Astrocyte of the cerebellum (primary cell): Measurements from ENCODE around the gene HSD17B2.

Experiments used
- DNase-seq: peaks from one replicate; pipeline ENCODE4 v3.0.0-alpha.2; 2011; ENCODE audit warnings: low read depth
- H3K4me3 ChIP-seq: 2 replicates; pipeline ENCODE4 v1.5.1; 2011; ENCODE audit warnings: mild to moderate bottlenecking, low read depth, low read length, moderate library complexity
- in situ Hi-C: cut with HindIII; loops from 2 replicates; pipeline ENCODE4 v1.10.0; 2017; ENCODE audit warnings: low sequenced_read_pairs
- TF ChIP-seq, protein P1 (sequence below): IDR thresholded peaks from 2 replicates; pipeline ENCODE4 v1.5.1; 2012; ENCODE audit warnings: low read length, low read depth, moderate library complexity, mild to moderate bottlenecking; ENCODE audit errors: missing control alignments

Gene HSD17B2

DNA sequence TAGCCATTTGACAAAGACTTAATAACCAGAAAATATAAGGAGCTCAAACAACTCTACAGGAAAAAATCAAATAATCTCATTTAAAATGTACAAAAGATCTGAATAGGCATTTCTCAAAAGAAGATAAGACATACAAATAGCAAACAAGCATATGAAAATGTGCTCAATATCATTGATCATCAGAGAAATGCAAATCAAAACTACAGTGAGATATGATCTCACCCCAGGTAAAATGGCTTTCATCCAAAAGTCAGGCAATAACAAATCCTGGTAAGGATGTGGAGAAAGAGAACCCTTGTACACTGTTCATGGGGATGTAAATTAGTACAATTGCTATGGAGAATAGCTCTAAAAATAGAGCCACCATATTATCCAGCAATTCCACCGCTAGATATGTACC, 43.1 kb downstream of the HSD17B2 start:
- in situ Hi-C loops, result no loop called here
- TF ChIP-seq, protein P1, sequence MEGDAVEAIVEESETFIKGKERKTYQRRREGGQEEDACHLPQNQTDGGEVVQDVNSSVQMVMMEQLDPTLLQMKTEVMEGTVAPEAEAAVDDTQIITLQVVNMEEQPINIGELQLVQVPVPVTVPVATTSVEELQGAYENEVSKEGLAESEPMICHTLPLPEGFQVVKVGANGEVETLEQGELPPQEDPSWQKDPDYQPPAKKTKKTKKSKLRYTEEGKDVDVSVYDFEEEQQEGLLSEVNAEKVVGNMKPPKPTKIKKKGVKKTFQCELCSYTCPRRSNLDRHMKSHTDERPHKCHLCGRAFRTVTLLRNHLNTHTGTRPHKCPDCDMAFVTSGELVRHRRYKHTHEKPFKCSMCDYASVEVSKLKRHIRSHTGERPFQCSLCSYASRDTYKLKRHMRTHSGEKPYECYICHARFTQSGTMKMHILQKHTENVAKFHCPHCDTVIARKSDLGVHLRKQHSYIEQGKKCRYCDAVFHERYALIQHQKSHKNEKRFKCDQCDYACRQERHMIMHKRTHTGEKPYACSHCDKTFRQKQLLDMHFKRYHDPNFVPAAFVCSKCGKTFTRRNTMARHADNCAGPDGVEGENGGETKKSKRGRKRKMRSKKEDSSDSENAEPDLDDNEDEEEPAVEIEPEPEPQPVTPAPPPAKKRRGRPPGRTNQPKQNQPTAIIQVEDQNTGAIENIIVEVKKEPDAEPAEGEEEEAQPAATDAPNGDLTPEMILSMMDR, result no peak
- no peak for DNase-seq
- no peak overlapping the region for H3K4me3 ChIP-seq

DNA sequence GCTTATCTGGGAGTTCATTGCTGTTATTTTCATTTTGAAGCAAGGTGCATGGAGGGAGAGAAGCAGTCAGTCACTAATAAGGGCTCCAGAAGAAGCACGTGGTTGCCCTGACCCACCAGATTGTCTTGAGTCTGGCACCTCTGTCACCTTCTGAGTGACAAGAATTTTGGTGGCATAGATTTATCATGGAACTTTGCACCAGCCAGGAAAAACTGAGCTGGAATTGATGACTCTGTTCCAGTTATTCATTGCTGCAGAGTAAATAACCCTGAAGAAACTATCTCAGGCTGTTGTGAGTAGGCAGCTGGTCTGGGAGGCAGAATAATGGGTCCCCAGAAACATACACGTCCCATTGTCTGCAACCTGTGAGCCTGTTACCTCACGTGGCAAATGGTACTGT, 44.8 kb downstream of the HSD17B2 start:
- no peak overlapping the region for H3K4me3 ChIP-seq
- TF ChIP-seq, protein P1, result no peak
- DNase-seq, result no peak
- in situ Hi-C loops, result no loop called here

DNA sequence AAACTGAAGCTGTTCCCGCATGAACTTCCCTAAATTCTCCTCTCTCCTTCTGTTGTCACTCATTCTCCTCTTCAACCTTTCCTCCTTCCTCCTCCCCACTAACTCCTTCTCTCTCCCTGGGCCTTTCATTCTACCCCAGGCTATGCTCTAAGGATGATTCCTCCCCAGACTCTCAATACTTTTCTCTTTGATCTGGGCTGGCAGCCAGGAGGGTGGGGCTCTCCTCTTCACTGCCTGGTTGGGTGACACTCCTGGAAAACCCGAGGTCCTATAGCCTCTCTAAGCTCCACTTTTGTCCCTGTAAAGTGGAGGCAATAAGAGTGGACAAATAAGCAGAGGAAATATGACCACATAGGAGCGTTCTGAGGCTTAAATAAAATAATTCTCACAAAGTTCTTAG, 46.2 kb downstream of the HSD17B2 start:
- no peak for DNase-seq
- TF ChIP-seq, protein P1, result no peak
- in situ Hi-C loops, result no loop called here
- H3K4me3 ChIP-seq, result no peak overlapping the region

DNA sequence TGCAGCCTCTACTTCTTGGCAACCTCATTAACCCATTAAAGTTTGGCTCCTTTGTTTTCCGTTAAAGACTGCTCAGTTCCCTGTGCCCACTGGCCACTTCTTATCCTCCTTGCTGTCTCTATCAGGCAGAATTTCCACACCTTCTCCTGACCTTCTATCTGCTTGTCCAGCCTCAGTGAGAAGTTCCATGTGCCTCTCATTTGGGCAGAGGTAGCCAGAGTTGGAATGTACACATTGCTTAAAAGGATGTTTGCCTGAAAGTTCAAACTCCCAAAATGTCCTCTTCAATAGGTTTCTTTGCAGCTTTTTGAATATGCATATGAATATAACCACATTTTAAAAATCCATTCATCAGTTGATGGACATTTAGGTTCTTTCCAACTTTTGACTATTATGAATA, 47.0 kb downstream of the HSD17B2 start:
- in situ Hi-C loops, result no loop called here
- TF ChIP-seq, protein P1, result no peak
- DNase-seq, result no peak
- no peak overlapping the region for H3K4me3 ChIP-seq

DNA sequence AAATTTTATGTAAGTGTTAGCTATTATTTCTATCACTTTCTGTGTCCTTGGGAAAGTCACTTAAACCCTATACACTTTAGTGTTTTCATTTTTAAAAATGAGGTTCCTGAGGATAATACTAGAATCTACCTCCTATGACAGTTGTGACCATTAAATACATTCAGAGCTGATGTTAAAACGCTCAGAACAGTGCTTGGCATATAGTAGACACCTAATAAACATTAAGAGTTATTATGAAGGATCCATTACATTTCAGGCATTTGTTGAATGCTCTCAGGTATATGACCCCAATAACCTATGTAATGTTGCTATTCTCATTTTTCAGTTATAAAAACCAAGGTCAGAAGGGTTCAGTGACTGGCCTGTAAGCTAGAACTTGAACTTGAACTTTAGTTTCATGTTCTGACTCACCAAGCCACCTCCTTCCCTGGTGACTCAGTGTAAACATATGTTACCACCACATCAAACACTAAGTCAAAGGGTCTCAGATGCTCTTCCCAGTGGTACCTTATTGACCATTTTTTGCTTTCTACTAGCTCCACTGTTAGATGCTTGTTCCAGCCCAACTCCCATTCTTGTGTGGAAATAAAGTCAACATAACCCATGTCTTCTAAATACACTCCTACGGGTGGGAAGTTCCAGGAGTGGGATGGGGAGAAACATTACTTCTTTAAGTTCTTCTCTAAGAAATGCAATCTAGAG, 47.6 kb downstream of the HSD17B2 start:
- in situ Hi-C loops, result no loop called here
- no peak overlapping the region for H3K4me3 ChIP-seq
- peak; percentile 35 for DNase-seq
- TF ChIP-seq, protein P1, result no peak

DNA sequence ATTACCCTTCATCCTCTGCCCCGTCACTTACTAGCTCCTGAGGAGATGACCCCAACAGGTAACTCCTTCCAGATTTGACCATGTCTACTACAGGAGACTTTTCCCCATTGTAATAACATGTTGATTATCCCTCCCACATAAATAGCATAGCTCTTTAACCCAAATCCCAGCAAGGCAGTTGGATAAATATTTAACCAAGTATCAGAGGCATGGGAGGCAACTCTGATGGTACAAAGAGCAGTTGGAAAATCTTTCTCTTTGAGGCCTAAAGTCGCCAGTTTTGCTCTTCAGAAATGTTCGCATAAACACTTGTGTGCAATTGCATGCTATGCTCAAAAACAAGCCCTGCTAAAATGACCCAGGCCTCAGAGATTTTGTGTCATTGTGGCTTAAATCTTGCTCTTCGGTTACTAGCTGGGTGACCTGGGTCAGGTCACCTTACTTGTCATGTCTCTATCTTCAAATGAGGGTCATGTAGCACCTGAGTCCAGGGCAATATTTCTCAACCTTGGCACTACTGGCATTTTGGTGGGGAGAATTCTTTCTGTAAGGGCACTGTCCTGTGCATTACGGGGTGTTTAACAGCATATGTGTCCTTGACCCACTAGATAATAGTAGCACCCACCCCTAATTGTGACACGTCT, 48.8 kb downstream of the HSD17B2 start:
- no peak overlapping the region for H3K4me3 ChIP-seq
- DNase-seq, result no peak
- TF ChIP-seq, protein P1, result no peak
- in situ Hi-C loops, result no loop called here
